Neural progenitor cell (in vitro differentiated cells): ENCODE measurements around the gene TIMP3. TPM values are rescaled to one million over a fixed set of nuclear protein-coding genes. Genes with fewer than 3 reads are reported as not detected.

Source experiments
- DNase-seq: peaks from one replicate; pipeline ENCODE4 v3.0.0-alpha.2; 2016; ENCODE audit warnings: low spot score
- H2AFZ ChIP-seq: fragments of 200-600 bp; sonication (generic); replicated peaks from 2 replicates; pipeline ENCODE4 v1.6.1; 2016; ENCODE audit warnings: antibody characterized with exemption
- H3F3A ChIP-seq: fragments of 200-600 bp; sonication (generic); 2 replicates; pipeline ENCODE4 v1.6.1; 2016; ENCODE audit warnings: antibody characterized with exemption, low read depth
- H3K27ac ChIP-seq: fragments of 200-600 bp; sonication (generic); 2 replicates; pipeline ENCODE4 v1.5.1; 2016; ENCODE audit warnings: mild to moderate bottlenecking
- H3K27me3 ChIP-seq: fragments of 200-600 bp; sonication (generic); 2 replicates; pipeline ENCODE4 v1.6.1; 2016; ENCODE audit warnings: mild to moderate bottlenecking, moderate library complexity
- H3K36me3 ChIP-seq: fragments of 200-600 bp; sonication (generic); 2 replicates; pipeline ENCODE4 v1.5.1; 2016
- H3K4me1 ChIP-seq: fragments of 200-600 bp; sonication (generic); 2 replicates; pipeline ENCODE4 v1.6.1; 2016; ENCODE audit warnings: mixed run types
- H3K4me2 ChIP-seq: fragments of 200-600 bp; sonication (generic); 2 replicates; pipeline ENCODE4 v1.6.1; 2016
- H3K4me3 ChIP-seq: fragments of 200-600 bp; sonication (generic); 2 replicates; pipeline ENCODE4 v1.5.1; 2016
- H3K79me2 ChIP-seq: fragments of 200-600 bp; sonication (generic); 2 replicates; pipeline ENCODE4 v1.6.1; 2016; ENCODE audit warnings: low read depth
- H3K9ac ChIP-seq: fragments of 200-600 bp; sonication (generic); 2 replicates; pipeline ENCODE4 v1.6.1; 2016
- H3K9me3 ChIP-seq: fragments of 200-600 bp; sonication (generic); 2 replicates; pipeline ENCODE4 v1.5.1; 2016; ENCODE audit warnings: low read depth
- H4K20me1 ChIP-seq: fragments of 200-600 bp; sonication (generic); 2 replicates; pipeline ENCODE4 v1.6.1; 2016; ENCODE audit warnings: low read depth
- H3K27ac Mint-ChIP-seq: 3 replicates; pipeline ENCODE4 v1.8.0; 2021; ENCODE audit warnings: mixed read lengths
- H3K27me3 Mint-ChIP-seq: 2 replicates; pipeline ENCODE4 v1.8.0; 2022; ENCODE audit warnings: low read depth, mild to moderate bottlenecking, inconsistent platforms, moderate library complexity, mixed read lengths; ENCODE audit not compliant: insufficient read depth
- H3K36me3 Mint-ChIP-seq: 3 replicates; pipeline ENCODE4 v1.8.0; 2021; ENCODE audit warnings: mixed read lengths
- H3K4me1 Mint-ChIP-seq: 3 replicates; pipeline ENCODE4 v1.8.0; 2021; ENCODE audit warnings: mixed read lengths
- H3K4me3 Mint-ChIP-seq: 3 replicates; pipeline ENCODE4 v1.8.0; 2021; ENCODE audit warnings: mild to moderate bottlenecking, moderate library complexity, mixed read lengths
- H3K9me3 Mint-ChIP-seq: 3 replicates; pipeline ENCODE4 v1.8.0; 2020; ENCODE audit warnings: mixed read lengths
- CTCF ChIP-seq: fragments of 200-600 bp; sonication (generic); IDR thresholded peaks from 2 replicates; pipeline ENCODE4 v1.5.1; 2017; ENCODE audit warnings: antibody characterized with exemption, mild to moderate bottlenecking
- EZH2 ChIP-seq: fragments of 200-600 bp; sonication (generic); IDR thresholded peaks from 2 replicates; pipeline ENCODE4 v1.6.1; 2017; ENCODE audit warnings: antibody characterized with exemption, mild to moderate bottlenecking, moderate library complexity
- EZH2phosphoT487 ChIP-seq: fragments of 200-600 bp; sonication (generic); IDR thresholded peaks from 2 replicates; pipeline ENCODE4 v1.6.1; 2017; ENCODE audit warnings: antibody characterized with exemption
- total RNA-seq: library from RNA; depleted of rRNA; stranded (reverse); fragments of >200 nt; gene quantifications from 2 replicates; pipeline ENCODE4 v1.2.3, GENCODE V29; 2015; ENCODE audit warnings: low replicate concordance

Gene TIMP3
- total RNA-seq, 1 donor from 2014 or later = 6.3 TPM

GRCh38 chr22:32815943-32816342 lies 14.4 kb downstream of the TIMP3 start:
- Mint-ChIP-seq H3K27me3 (no peaks in the 10 kb centered on the region), H3K36me3 (no peaks in the 10 kb centered on the region), H3K4me3 (no peak overlapping the region), H3K4me1 (no peaks in the 10 kb centered on the region), H3K9me3 (no peaks in the 10 kb centered on the region), H3K27ac (no peak overlapping the region)
- no peak for DNase-seq
- TF ChIP-seq EZH2phosphoT487 (no peak), CTCF (no peak), EZH2 (no peak)
- H3K79me2 ChIP-seq = no peaks in the 10 kb centered on the region
- no peak overlapping the region for H2AFZ ChIP-seq
- no peaks in the 10 kb centered on the region for H3F3A ChIP-seq
- H3K27me3 ChIP-seq = no peaks in the 10 kb centered on the region
- H3K4me1 ChIP-seq = peaks cover 7% of the 10 kb centered on the region
- H3K36me3 ChIP-seq = no peaks in the 10 kb centered on the region
- no peak overlapping the region for H3K4me2 ChIP-seq
- H3K27ac ChIP-seq = no peak overlapping the region
- no peak overlapping the region for H3K4me3 ChIP-seq
- H3K9ac ChIP-seq = no peak overlapping the region
- no peaks in the 10 kb centered on the region for H3K9me3 ChIP-seq
- no peaks in the 10 kb centered on the region for H4K20me1 ChIP-seq

GRCh38 chr22:32817137-32817730 lies 15.7 kb downstream of the TIMP3 start:
- Mint-ChIP-seq H3K4me3 (no peak overlapping the region), H3K36me3 (no peaks in the 10 kb centered on the region), H3K4me1 (no peaks in the 10 kb centered on the region), H3K27me3 (no peaks in the 10 kb centered on the region), H3K9me3 (no peaks in the 10 kb centered on the region), H3K27ac (no peak overlapping the region)
- no peak overlapping the region for H3K9ac ChIP-seq
- H2AFZ ChIP-seq = no peak overlapping the region
- TF ChIP-seq EZH2 (no peak), CTCF (no peak), EZH2phosphoT487 (no peak)
- no peak for DNase-seq
- no peaks in the 10 kb centered on the region for H3K36me3 ChIP-seq
- no peaks in the 10 kb centered on the region for H3K27me3 ChIP-seq
- no peak overlapping the region for H3K4me3 ChIP-seq
- no peak overlapping the region for H3K4me2 ChIP-seq
- no peaks in the 10 kb centered on the region for H3K79me2 ChIP-seq
- peaks cover 7% of the 10 kb centered on the region for H3K4me1 ChIP-seq
- H3K9me3 ChIP-seq = no peaks in the 10 kb centered on the region
- H3F3A ChIP-seq = no peaks in the 10 kb centered on the region
- H3K27ac ChIP-seq = no peak overlapping the region
- H4K20me1 ChIP-seq = no peaks in the 10 kb centered on the region

GRCh38 chr22:32818446-32819115 lies 17.1 kb downstream of the TIMP3 start:
- Mint-ChIP-seq H3K9me3 (no peaks in the 10 kb centered on the region), H3K4me1 (no peaks in the 10 kb centered on the region), H3K4me3 (no peak overlapping the region), H3K27me3 (no peaks in the 10 kb centered on the region), H3K36me3 (no peaks in the 10 kb centered on the region), H3K27ac (no peak overlapping the region)
- Histone ChIP-seq H2AFZ (no peak overlapping the region), H3K79me2 (no peaks in the 10 kb centered on the region), H3K9me3 (no peaks in the 10 kb centered on the region), H3K4me1 (peaks cover 7% of the 10 kb centered on the region), H4K20me1 (no peaks in the 10 kb centered on the region), H3F3A (no peaks in the 10 kb centered on the region), H3K4me2 (no peak overlapping the region), H3K27ac (no peak overlapping the region), H3K27me3 (no peaks in the 10 kb centered on the region), H3K4me3 (no peak overlapping the region), H3K9ac (no peak overlapping the region), H3K36me3 (no peaks in the 10 kb centered on the region)
- no peak for DNase-seq
- TF ChIP-seq EZH2phosphoT487 (no peak), EZH2 (no peak), CTCF (no peak)
